Glutamatergic neuron (in vitro differentiated cells): ENCODE measurements around the gene FERMT3. TPM values are rescaled to one million over a fixed set of nuclear protein-coding genes. Genes with fewer than 3 reads are reported as not detected.

Experiments used
- DNase-seq: peaks from one replicate; pipeline ENCODE4 v3.0.0; 2022
- H3K27ac Mint-ChIP-seq: one replicate; pipeline ENCODE4 v1.8.0; 2020; ENCODE audit warnings: mild to moderate bottlenecking, mixed read lengths, inconsistent platforms; ENCODE audit not compliant: unreplicated experiment
- H3K27me3 Mint-ChIP-seq: one replicate; pipeline ENCODE4 v1.8.0; 2020; ENCODE audit warnings: mild to moderate bottlenecking, moderate library complexity, mixed read lengths, inconsistent platforms; ENCODE audit not compliant: unreplicated experiment
- H3K36me3 Mint-ChIP-seq: one replicate; pipeline ENCODE4 v1.8.0; 2020; ENCODE audit warnings: mild to moderate bottlenecking, mixed read lengths, inconsistent platforms; ENCODE audit not compliant: unreplicated experiment
- H3K4me1 Mint-ChIP-seq: one replicate; pipeline ENCODE4 v1.8.0; 2020; ENCODE audit warnings: mild to moderate bottlenecking, low read depth, mixed read lengths, inconsistent platforms; ENCODE audit not compliant: unreplicated experiment
- H3K4me3 Mint-ChIP-seq: one replicate; pipeline ENCODE4 v1.8.0; 2020; ENCODE audit warnings: mild to moderate bottlenecking, mixed read lengths, inconsistent platforms; ENCODE audit not compliant: unreplicated experiment
- H3K9me3 Mint-ChIP-seq: one replicate; pipeline ENCODE4 v1.8.0; 2020; ENCODE audit warnings: mild to moderate bottlenecking, moderate library complexity, mixed read lengths, inconsistent platforms; ENCODE audit not compliant: unreplicated experiment
- CTCF ChIP-seq: fragments of 200-600 bp; sonication (generic); IDR thresholded peaks from one replicate; pipeline ENCODE4 v1.5.0; 2021; ENCODE audit not compliant: partially characterized antibody, unreplicated experiment
- total RNA-seq: library from RNA; stranded (reverse); fragmentation: NEBNext Ultra II Directional; extraction: Animal tissue kit (Norgen Biotek cat#: 25700); gene quantifications from one replicate; pipeline ENCODE4 v1.2.1, GENCODE V29; 2021; ENCODE audit not compliant: unreplicated experiment

The FERMT3 gene
- total RNA-seq, 1 donor from 2014 or later = 2.0 TPM

GRCh38 chr11:64263021-64263946 lies 56.8 kb downstream of the FERMT3 start:
- no peaks in the 10 kb centered on the region for H3K36me3 Mint-ChIP-seq
- no peak for TF ChIP-seq CTCF
- DNase-seq = no peak
- H3K27ac Mint-ChIP-seq = no peak overlapping the region
- H3K27me3 Mint-ChIP-seq = peaks cover 16% of the 10 kb centered on the region
- peaks cover 11% of the 10 kb centered on the region for H3K9me3 Mint-ChIP-seq
- no peaks in the 10 kb centered on the region for H3K4me1 Mint-ChIP-seq
- H3K4me3 Mint-ChIP-seq = peak overlapping the region; percentile 55

- H3K4me3 Mint-ChIP-seq = no peak overlapping the region
- no peak overlapping the region for H3K27ac Mint-ChIP-seq
- peaks cover 17% of the 10 kb centered on the region for H3K27me3 Mint-ChIP-seq
- no peaks in the 10 kb centered on the region for H3K36me3 Mint-ChIP-seq
- H3K9me3 Mint-ChIP-seq = peaks cover 11% of the 10 kb centered on the region
- H3K4me1 Mint-ChIP-seq = peaks cover 1% of the 10 kb centered on the region
- TF ChIP-seq CTCF = no peak
- no peak for DNase-seq
Observed at GRCh38 chr11:64263947-64264317, 57.4 kb downstream of the FERMT3 start.

GRCh38 chr11:64264371-64264852 lies 57.9 kb downstream of the FERMT3 start:
- no peak for DNase-seq
- Mint-ChIP-seq H3K9me3 (peaks cover 10% of the 10 kb centered on the region), H3K27me3 (peaks cover 17% of the 10 kb centered on the region), H3K4me1 (peaks cover 2% of the 10 kb centered on the region), H3K4me3 (no peak overlapping the region), H3K27ac (no peak overlapping the region), H3K36me3 (no peaks in the 10 kb centered on the region)
- TF ChIP-seq CTCF = no peak

GRCh38 chr11:64265176-64266160 lies 58.9 kb downstream of the FERMT3 start:
- no peak for DNase-seq
- Mint-ChIP-seq H3K27ac (no peak overlapping the region), H3K9me3 (peaks cover 11% of the 10 kb centered on the region), H3K27me3 (peaks cover 13% of the 10 kb centered on the region), H3K36me3 (no peaks in the 10 kb centered on the region), H3K4me3 (no peak overlapping the region), H3K4me1 (peaks cover 2% of the 10 kb centered on the region)
- TF ChIP-seq CTCF = no peak
